Measurements from ENCODE around the gene UBE2C.

The UBE2C gene

GRCh38 chr20:45861221-45862075 is 49.0 kb downstream of the UBE2C start:
- DNase-seq: no peak

GRCh38 chr20:45863543-45864470 is 51.4 kb downstream of the UBE2C start:
- no peak for DNase-seq

GRCh38 chr20:45866454-45866853 is 54.0 kb downstream of the UBE2C start:
- DNase-seq: no peak

All from CD4-positive, alpha-beta T cell treated with Interleukin-21 for 1 hour (primary cell).